ENCODE measurements around the gene GPR25.

DNA sequence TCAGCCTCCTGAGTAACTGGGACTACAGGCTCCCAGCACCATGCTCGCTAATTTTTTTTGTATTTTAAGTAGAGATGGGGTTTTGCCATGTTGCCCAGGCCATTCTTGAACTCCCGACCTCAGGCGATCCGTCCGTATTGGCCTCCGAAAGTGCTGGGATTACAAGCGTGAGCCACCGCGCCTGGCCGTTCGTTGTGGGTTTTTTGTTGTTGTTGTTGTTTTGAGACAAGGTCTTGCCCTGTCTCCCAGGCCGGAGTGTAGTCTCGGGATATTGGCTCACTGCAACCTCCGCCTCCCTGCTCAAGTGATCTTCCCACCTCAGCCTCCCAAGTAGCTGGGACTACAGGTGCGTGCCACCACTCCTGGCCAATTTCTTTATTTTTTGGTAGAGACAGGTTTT is 17.2 kb downstream of the GPR25 start:
- TF ChIP-seq CTCF (IDR thresholded peaks at IDR 0.05): no peak
- no peak for TF ChIP-seq EZH2 (IDR thresholded peaks at IDR 0.05)

All from neural progenitor cell (in vitro differentiated cells).